MCF 10A (cell line): ENCODE results near the gene CELSR1. TPM values are rescaled to one million over a fixed set of nuclear protein-coding genes. Genes with fewer than 3 reads are reported as not detected.

ENCODE experiments used
- BruUV-seq: library from RNA; stranded (reverse); fragments of 400-500 nt; replicated peaks from 2 replicates; lab custom pipeline; 2021; lab: Mats Ljungman, UMichigan
- CTCF ChIA-PET: fragments of 300-600 bp; sonication (Branson Sonifier 250); formaldehyde crosslinking; extraction: SDS; loops from one replicate; lab custom pipeline; 2021; ENCODE audit warnings: antibody characterized with exemption, inconsistent platforms; lab: Yijun Ruan, JAX
- POLR2A ChIA-PET: fragments of 300-600, 350-650 bp; sonication (Branson Sonifier 250); formaldehyde crosslinking; extraction: SDS; loops from one replicate; lab custom pipeline; 2020; ENCODE audit warnings: antibody characterized with exemption, inconsistent platforms; lab: Yijun Ruan, JAX
- DNase-seq: peaks from one replicate; pipeline ENCODE4 v3.0.0-alpha.2; 2018; ENCODE audit not compliant: unreplicated experiment
- H3K27ac Mint-ChIP-seq: one replicate; pipeline ENCODE4 v1.8.0; 2022; ENCODE audit warnings: mild to moderate bottlenecking, low read depth, mixed read lengths; ENCODE audit not compliant: unreplicated experiment
- H3K27me3 Mint-ChIP-seq: one replicate; pipeline ENCODE4 v1.8.0; 2022; ENCODE audit warnings: mixed read lengths; ENCODE audit not compliant: insufficient read depth, unreplicated experiment
- H3K36me3 Mint-ChIP-seq: one replicate; pipeline ENCODE4 v1.8.0; 2022; ENCODE audit warnings: mild to moderate bottlenecking, moderate library complexity, mixed read lengths; ENCODE audit not compliant: insufficient read depth, unreplicated experiment
- H3K4me1 Mint-ChIP-seq: one replicate; pipeline ENCODE4 v1.8.0; 2022; ENCODE audit warnings: mixed read lengths; ENCODE audit not compliant: insufficient read depth, unreplicated experiment
- H3K4me3 Mint-ChIP-seq: one replicate; pipeline ENCODE4 v1.8.0; 2022; ENCODE audit warnings: mild to moderate bottlenecking, moderate library complexity, mixed read lengths; ENCODE audit not compliant: unreplicated experiment
- H3K9me3 Mint-ChIP-seq: one replicate; pipeline ENCODE4 v1.8.0; 2022; ENCODE audit warnings: mixed read lengths; ENCODE audit not compliant: unreplicated experiment
- CTCF ChIP-seq: fragments of 200-600 bp; IDR thresholded peaks from one replicate; pipeline ENCODE4 v1.8.0; 2022; ENCODE audit warnings: antibody characterized with exemption, mild to moderate bottlenecking; ENCODE audit not compliant: unreplicated experiment
- intact Hi-C: fragments of 100-400 bp; cut with micrococcal nuclease; formaldehyde crosslinking; loops from 2 replicates; pipeline ENCODE4 v1.14.1; 2022
- total RNA-seq: library from RNA; stranded (reverse); gene quantifications from 2 replicates; pipeline ENCODE4 v1.2.3, GENCODE V29; 2022

The CELSR1 gene
- total RNA-seq, 1 experiment from 2014 or later = 49.1 TPM

GRCh38 chr22:46408568-46409506 is 128.6 kb downstream of the CELSR1 start:
- H3K9me3 Mint-ChIP-seq = no peaks in the 10 kb centered on the region
- peaks cover 14% of the 10 kb centered on the region for H3K36me3 Mint-ChIP-seq
- no peak overlapping the region for H3K4me3 Mint-ChIP-seq
- H3K27me3 Mint-ChIP-seq = no peaks in the 10 kb centered on the region
- intact Hi-C loops = no loop called here
- DNase-seq = no peak
- no peak overlapping the region for H3K27ac Mint-ChIP-seq
- CTCF ChIA-PET = interaction anchor here (0.7 kb wide), 1 partner anchor 10 kb away, joined by 3 read pairs; no protein-coding TSS in a partner anchor
- BruUV-seq = no TSS peak
- POLR2A ChIA-PET = no interaction called here
- no peaks in the 10 kb centered on the region for H3K4me1 Mint-ChIP-seq
- TF ChIP-seq CTCF = no peak

GRCh38 chr22:46407748-46408147 is 129.7 kb downstream of the CELSR1 start:
- H3K27me3 Mint-ChIP-seq = no peaks in the 10 kb centered on the region
- POLR2A ChIA-PET = interaction anchor here (0.9 kb wide), 1 partner anchor 11 kb away, joined by 3 read pairs; no protein-coding TSS in a partner anchor
- DNase-seq = no peak
- intact Hi-C loops = no loop called here
- no peak overlapping the region for H3K27ac Mint-ChIP-seq
- H3K36me3 Mint-ChIP-seq = peaks cover 14% of the 10 kb centered on the region
- H3K4me3 Mint-ChIP-seq = no peak overlapping the region
- H3K9me3 Mint-ChIP-seq = no peaks in the 10 kb centered on the region
- CTCF ChIA-PET = interaction anchor here (0.5 to 0.8 kb wide), 5 partner anchors 10 to 1435 kb away, joined by 3 to 6 read pairs (median 3); no protein-coding TSS in a partner anchor
- H3K4me1 Mint-ChIP-seq = no peaks in the 10 kb centered on the region
- no peak for TF ChIP-seq CTCF
- no TSS peak for BruUV-seq

- intact Hi-C loops = no loop called here
- no peaks in the 10 kb centered on the region for H3K9me3 Mint-ChIP-seq
- CTCF ChIA-PET = interaction anchor here (0.8 to 1.4 kb wide), 2 partner anchors 9 to 39 kb away, joined by 5 to 6 read pairs; no protein-coding TSS in a partner anchor
- no peaks in the 10 kb centered on the region for H3K27me3 Mint-ChIP-seq
- H3K27ac Mint-ChIP-seq = no peak overlapping the region
- no TSS peak for BruUV-seq
- peaks cover 14% of the 10 kb centered on the region for H3K36me3 Mint-ChIP-seq
- DNase-seq = no peak
- no peaks in the 10 kb centered on the region for H3K4me1 Mint-ChIP-seq
- no peak overlapping the region for H3K4me3 Mint-ChIP-seq
- POLR2A ChIA-PET = no interaction called here
- no peak for TF ChIP-seq CTCF
These were observed 130.6 kb downstream of the CELSR1 start for GRCh38 chr22:46406791-46407190.

GRCh38 chr22:46406349-46406748 is 131.1 kb downstream of the CELSR1 start:
- Mint-ChIP-seq H3K36me3 (peaks cover 12% of the 10 kb centered on the region), H3K4me1 (no peaks in the 10 kb centered on the region)

More at GRCh38 chr22:46406349-46406748, 131.1 kb downstream of the CELSR1 start:
- no peak for TF ChIP-seq CTCF
- ChIA-PET CTCF (interaction anchor here (1.4 kb wide), 1 partner anchor 38 kb away, joined by 5 read pairs; no protein-coding TSS in a partner anchor), POLR2A (no interaction called here)
- Mint-ChIP-seq H3K9me3 (no peaks in the 10 kb centered on the region), H3K27me3 (no peaks in the 10 kb centered on the region), H3K4me3 (no peak overlapping the region), H3K27ac (no peak overlapping the region)
- BruUV-seq = no TSS peak
- intact Hi-C loops = no loop called here
- no peak for DNase-seq
